ENCODE data around the gene SRP9. TPM values are rescaled to one million over a fixed set of nuclear protein-coding genes. Genes with fewer than 3 reads are reported as not detected.
"Not testable (repeated sequence)": the region's sequence is repeated elsewhere in the genome, so short reads cannot be mapped to it uniquely, and the experiment has no call there.

Gene SRP9
- total and polyA plus RNA-seq, 4 donors = 156 to 244 (median 182) TPM

GRCh38 chr1:225778337-225778669 lies 677 bp downstream of the SRP9 start:
- DNase-seq = no peak
- Histone ChIP-seq H3K27me3 (ENCODE audit: control insufficient read depth in 3 of 3, insufficient read depth in 3 of 3, low read length in 2 of 3) (no peaks in the 10 kb centered on the region), H3K4me1 (ENCODE audit: control insufficient read depth in 5 of 5, insufficient read depth in 5 of 5, low read length in 5 of 5) (peaks cover 2 to 62% (median 21%) of the 10 kb centered on the region in 5 donors), H3K4me3 (peak overlapping the region; percentile 64), H3K27ac (ENCODE audit: low read depth in 1 of 2, low read length in 1 of 2) (peak overlapping the region; percentile 88 to 92), H3K9ac (ENCODE audit: insufficient read depth in 1 of 2, low read length in 2 of 2) (peak overlapping the region; percentile 91 to 99), H3K9me3 (ENCODE audit: control insufficient read depth in 4 of 4, insufficient read depth in 3 of 4, low read length in 3 of 4) (no peaks in the 10 kb centered on the region), H3K36me3 (ENCODE audit: control insufficient read depth in 4 of 4, insufficient read depth in 4 of 4, low read length in 4 of 4) (peaks cover 0 to 14% (median 3%) of the 10 kb centered on the region in 4 donors)
- ATAC-seq (ENCODE audit: insufficient read depth, low FRiP score) = no peak
- WGBS, 2 donors = 0% methylated on average over 3 of the region's 3 CpGs
- TF ChIP-seq CTCF (IDR thresholded peaks at IDR 0.05; ENCODE audit: control extremely low read depth, extremely low read depth) = no peak

- H3K9me3 ChIP-seq (ENCODE audit: control insufficient read depth in 4 of 4, insufficient read depth in 3 of 4, low read length in 3 of 4); DNase-seq; ATAC-seq (ENCODE audit: insufficient read depth, low FRiP score); H3K27me3 ChIP-seq (ENCODE audit: control insufficient read depth in 3 of 3, insufficient read depth in 3 of 3, low read length in 2 of 3); H3K27ac ChIP-seq (ENCODE audit: low read depth in 1 of 2, low read length in 1 of 2); H3K4me3 ChIP-seq: not testable (repeated sequence)
- WGBS, 2 donors = 35 to 36% methylated on average over 13 of the region's 13 CpGs
- H3K9ac ChIP-seq (ENCODE audit: insufficient read depth in 1 of 2, low read length in 2 of 2) = peak overlapping the region; percentile 91 to 99
- H3K36me3 ChIP-seq (ENCODE audit: control insufficient read depth in 4 of 4, insufficient read depth in 4 of 4, low read length in 4 of 4) = peaks cover 0 to 14% (median 4%) of the 10 kb centered on the region in 4 donors
- peaks cover 2 to 58% (median 21%) of the 10 kb centered on the region in 5 donors for H3K4me1 ChIP-seq (ENCODE audit: control insufficient read depth in 5 of 5, insufficient read depth in 5 of 5, low read length in 5 of 5)
These were observed 1.5 kb downstream of the SRP9 start for GRCh38 chr1:225779165-225779564.

GRCh38 chr1:225780134-225780533 lies 2.5 kb downstream of the SRP9 start:
- TF ChIP-seq CTCF (IDR thresholded peaks at IDR 0.05; ENCODE audit: control extremely low read depth, extremely low read depth) = no peak
- DNase-seq (no peak), ATAC-seq (ENCODE audit: insufficient read depth, low FRiP score) (no peak)
- Histone ChIP-seq H3K27ac (ENCODE audit: low read depth in 1 of 2, low read length in 1 of 2) (no peak overlapping the region), H3K27me3 (ENCODE audit: control insufficient read depth in 3 of 3, insufficient read depth in 3 of 3, low read length in 2 of 3) (no peaks in the 10 kb centered on the region), H3K36me3 (ENCODE audit: control insufficient read depth in 4 of 4, insufficient read depth in 4 of 4, low read length in 4 of 4) (peaks cover 0 to 19% (median 5%) of the 10 kb centered on the region in 4 donors), H3K4me1 (ENCODE audit: control insufficient read depth in 5 of 5, insufficient read depth in 5 of 5, low read length in 5 of 5) (peaks cover 2 to 50% (median 21%) of the 10 kb centered on the region in 5 donors), H3K9ac (ENCODE audit: insufficient read depth in 1 of 2, low read length in 2 of 2) (no peak overlapping the region), H3K9me3 (ENCODE audit: control insufficient read depth in 4 of 4, insufficient read depth in 3 of 4, low read length in 3 of 4) (no peaks in the 10 kb centered on the region), H3K4me3 (no peak overlapping the region)
- WGBS, 2 donors = 87 to 88% methylated on average over 5 of the region's 5 CpGs

GRCh38 chr1:225780630-225781029 lies 3.0 kb downstream of the SRP9 start:
- WGBS, 2 donors = 29 to 77% methylated on average over 1 of the region's 1 CpG
- H3K4me1 ChIP-seq (ENCODE audit: control insufficient read depth in 5 of 5, insufficient read depth in 5 of 5, low read length in 5 of 5) = peaks cover 2 to 50% (median 21%) of the 10 kb centered on the region in 5 donors
- DNase-seq (no peak), ATAC-seq (ENCODE audit: insufficient read depth, low FRiP score) (no peak)
- peak overlapping the region in 1 of 2 donors; percentile 53 for H3K9ac ChIP-seq (ENCODE audit: insufficient read depth in 1 of 2, low read length in 2 of 2)
- peaks cover 0 to 20% (median 6%) of the 10 kb centered on the region in 4 donors for H3K36me3 ChIP-seq (ENCODE audit: control insufficient read depth in 4 of 4, insufficient read depth in 4 of 4, low read length in 4 of 4)
- H3K27ac ChIP-seq (ENCODE audit: low read depth in 1 of 2, low read length in 1 of 2) = no peak overlapping the region
- no peak overlapping the region for H3K4me3 ChIP-seq
- H3K27me3 ChIP-seq (ENCODE audit: control insufficient read depth in 3 of 3, insufficient read depth in 3 of 3, low read length in 2 of 3) = no peaks in the 10 kb centered on the region
- no peak for TF ChIP-seq CTCF (IDR thresholded peaks at IDR 0.05; ENCODE audit: control extremely low read depth, extremely low read depth)
- no peaks in the 10 kb centered on the region for H3K9me3 ChIP-seq (ENCODE audit: control insufficient read depth in 4 of 4, insufficient read depth in 3 of 4, low read length in 3 of 4)

- H3K9me3 ChIP-seq (ENCODE audit: control insufficient read depth in 4 of 4, insufficient read depth in 3 of 4, low read length in 3 of 4); H3K4me3 ChIP-seq; ATAC-seq (ENCODE audit: insufficient read depth, low FRiP score); H3K27ac ChIP-seq (ENCODE audit: low read depth in 1 of 2, low read length in 1 of 2); H3K9ac ChIP-seq (ENCODE audit: insufficient read depth in 1 of 2, low read length in 2 of 2); DNase-seq; H3K27me3 ChIP-seq (ENCODE audit: control insufficient read depth in 3 of 3, insufficient read depth in 3 of 3, low read length in 2 of 3); H3K4me1 ChIP-seq (ENCODE audit: control insufficient read depth in 5 of 5, insufficient read depth in 5 of 5, low read length in 5 of 5): not testable (repeated sequence)
- peaks cover 17 to 34% (median 22%) of the 10 kb centered on the region in 4 donors for H3K36me3 ChIP-seq (ENCODE audit: control insufficient read depth in 4 of 4, insufficient read depth in 4 of 4, low read length in 4 of 4)
- WGBS, 2 donors = 71 to 73% methylated on average over 2 to 3 of the region's 3 CpGs
These were observed 11.5 kb downstream of the SRP9 start for GRCh38 chr1:225789142-225789541.

Measured in lung (tissue), 12 donors.